HEK293 (cell line): ENCODE measurements around the gene GADD45GIP1.
A peak's percentile ranks its signal among the peaks of the same experiment; 100 is the strongest.

Source experiments
- CTCF ChIA-PET: fragments of 350-600 bp; formaldehyde crosslinking; extraction: SDS; loops from one replicate; lab custom pipeline; 2021; ENCODE audit warnings: antibody characterized with exemption; lab: Yijun Ruan, JAX
- POLR2A ChIA-PET: fragments of 300-600 bp; formaldehyde crosslinking; extraction: SDS; loops from one replicate; lab custom pipeline; 2020; ENCODE audit warnings: antibody characterized with exemption, inconsistent platforms; lab: Yijun Ruan, JAX
- H3K27ac ChIP-seq: fragments of 200-500 bp; sonication (Bioruptor generic); 2 replicates; pipeline ENCODE4 v1.5.1; 2014; ENCODE audit warnings: low read depth, low read length, control low read depth, inconsistent platforms; ENCODE audit errors: extremely low read depth
- H3K36me3 ChIP-seq, 2 experiments: fragments of 200-500 bp in 1 of 2; sonication (Bioruptor generic) in 1 of 2; 1 replicate in 1 of 2; 2 replicates in 1 of 2; pipeline ENCODE4 v1.5.1; 2014 to 2017; ENCODE audit warnings: inconsistent platforms in 2 of 2, low read length in 2 of 2; ENCODE audit not compliant: control insufficient read depth in 2 of 2, insufficient read depth in 1 of 2
- H3K4me1 ChIP-seq: fragments of 200-500 bp; sonication (Bioruptor generic); 2 replicates; pipeline ENCODE4 v1.5.1; 2014; ENCODE audit warnings: mild to moderate bottlenecking, low read length, inconsistent platforms; ENCODE audit not compliant: control insufficient read depth, insufficient read depth
- H3K4me3 ChIP-seq: 2 replicates; pipeline ENCODE4 v1.5.1; 2011; ENCODE audit warnings: low read depth, mild to moderate bottlenecking, control low read depth, low read length, moderate library complexity
- H3K9me3 ChIP-seq: fragments of 200-500 bp; sonication (Bioruptor generic); 2 replicates; pipeline ENCODE4 v1.5.1; 2014; ENCODE audit warnings: low read depth, low read length, inconsistent platforms; ENCODE audit not compliant: control insufficient read depth, insufficient read depth
- ATF2 ChIP-seq: fragments of 450-650 bp; formaldehyde crosslinking; IDR thresholded peaks from 2 replicates; pipeline ENCODE4 v1.5.1; 2016; ENCODE audit warnings: missing biosample characterization, missing genetic modification characterization, low read depth
- GLIS2 ChIP-seq: fragments of 450-650 bp; formaldehyde crosslinking; IDR thresholded peaks from 2 replicates; pipeline ENCODE4 v1.5.1; 2016; ENCODE audit warnings: missing biosample characterization, missing genetic modification characterization
- SCRT1 ChIP-seq: fragments of 450-650 bp; formaldehyde crosslinking; IDR thresholded peaks from 2 replicates; pipeline ENCODE4 v1.5.1; 2016; ENCODE audit warnings: missing biosample characterization, missing genetic modification characterization, borderline replicate concordance
- SCRT2 ChIP-seq: fragments of 450-650 bp; formaldehyde crosslinking; IDR thresholded peaks from 2 replicates; pipeline ENCODE4 v1.5.1; 2016; ENCODE audit warnings: missing biosample characterization, missing genetic modification characterization
- SETDB1 ChIP-seq: IDR thresholded peaks from one replicate; pipeline ENCODE4 v1.6.1; 2017; ENCODE audit warnings: mild to moderate bottlenecking, low read length, moderate library complexity, mixed read lengths; ENCODE audit not compliant: insufficient read length
- SP2 ChIP-seq: fragments of 450-650 bp; formaldehyde crosslinking; IDR thresholded peaks from 2 replicates; pipeline ENCODE4 v1.5.1; 2016; ENCODE audit warnings: missing biosample characterization, missing genetic modification characterization
- YY1 ChIP-seq: fragments of 450-650 bp; formaldehyde crosslinking; IDR thresholded peaks from 2 replicates; pipeline ENCODE4 v1.5.1; 2018; ENCODE audit warnings: missing biosample characterization, missing genetic modification characterization
- ZNF132 ChIP-seq: fragments of 450-650 bp; formaldehyde crosslinking; IDR thresholded peaks from 2 replicates; pipeline ENCODE4 v1.5.1; 2017; ENCODE audit warnings: missing biosample characterization, missing genetic modification characterization, borderline replicate concordance
- ZNF148 ChIP-seq: fragments of 450-650 bp; formaldehyde crosslinking; IDR thresholded peaks from 2 replicates; pipeline ENCODE4 v1.5.0; 2017; ENCODE audit warnings: missing biosample characterization, missing genetic modification characterization, borderline replicate concordance
- ZNF2 ChIP-seq: fragments of 450-650 bp; formaldehyde crosslinking; IDR thresholded peaks from 2 replicates; pipeline ENCODE4 v1.5.1; 2016; ENCODE audit warnings: missing biosample characterization, missing genetic modification characterization
- ZNF24 ChIP-seq: fragments of 450-650 bp; formaldehyde crosslinking; IDR thresholded peaks from 2 replicates; pipeline ENCODE4 v1.5.1; 2016; ENCODE audit warnings: missing biosample characterization, missing genetic modification characterization
- ZNF311 ChIP-seq: fragments of 450-650 bp; formaldehyde crosslinking; IDR thresholded peaks from 2 replicates; pipeline ENCODE4 v1.5.1; 2017; ENCODE audit warnings: missing biosample characterization, missing genetic modification characterization, borderline replicate concordance
- ZNF423 ChIP-seq: fragments of 450-650 bp; formaldehyde crosslinking; IDR thresholded peaks from 2 replicates; pipeline ENCODE4 v1.5.1; 2016; ENCODE audit warnings: missing biosample characterization, missing genetic modification characterization
- ZNF529 ChIP-seq: fragments of 450-650 bp; formaldehyde crosslinking; IDR thresholded peaks from 2 replicates; pipeline ENCODE4 v1.5.1; 2017; ENCODE audit warnings: missing genetic modification characterization, missing biosample characterization; ENCODE audit not compliant: insufficient replicate concordance
- ZNF623 ChIP-seq: fragments of 450-650 bp; formaldehyde crosslinking; IDR thresholded peaks from 2 replicates; pipeline ENCODE4 v1.5.1; 2016; ENCODE audit warnings: missing biosample characterization, missing genetic modification characterization
- ZNF629 ChIP-seq: fragments of 450-650 bp; formaldehyde crosslinking; IDR thresholded peaks from 2 replicates; pipeline ENCODE4 v1.5.1; 2017; ENCODE audit warnings: missing biosample characterization, missing genetic modification characterization
- ZNF677 ChIP-seq: fragments of 450-650 bp; IDR thresholded peaks from 2 replicates; pipeline ENCODE4 v1.5.0; 2018; ENCODE audit warnings: missing biosample characterization, mild to moderate bottlenecking, missing genetic modification characterization, moderate library complexity
- ZNF692 ChIP-seq: fragments of 450-650 bp; formaldehyde crosslinking; IDR thresholded peaks from 2 replicates; pipeline ENCODE4 v1.5.1; 2016; ENCODE audit warnings: missing biosample characterization, missing genetic modification characterization
- ZNF843 ChIP-seq: fragments of 450-650 bp; formaldehyde crosslinking; IDR thresholded peaks from 2 replicates; pipeline ENCODE4 v1.5.1; 2016; ENCODE audit warnings: missing biosample characterization, missing genetic modification characterization

Gene GADD45GIP1

GRCh38 chr19:12932392-12933286, 24.4 kb downstream of the GADD45GIP1 start:
- TF ChIP-seq ZNF2 (tag by site-specific recombination) (0 out of 2 replicates have a peak, but pooled peaks have one; percentile 18), ZNF132 (no peak)
- Histone ChIP-seq H3K4me3 (peak overlapping the region; percentile 99), H3K4me1 (peaks cover 4% of the 10 kb centered on the region), H3K36me3 (peaks cover 31 to 37% of the 10 kb centered on the region in 2 experiments), H3K27ac (peak overlapping the region; percentile 88), H3K9me3 (no peaks in the 10 kb centered on the region)
- ChIA-PET POLR2A (interaction anchor here (0.6 to 2.6 kb wide), 19 partner anchors 9 to 1839 kb away, joined by 3 to 18 read pairs (median 7); partner anchors contain the start of genes DAND5, DNASE2, GCDH and SYCE2), CTCF (interaction anchor here (0.6 to 1.8 kb wide), 8 partner anchors 11 to 166 kb away, joined by 3 to 7 read pairs (median 3); no protein-coding TSS in a partner anchor)

GRCh38 chr19:12930002-12930645, 26.9 kb downstream of the GADD45GIP1 start:
- CTCF ChIA-PET: interaction anchor here (0.6 to 0.9 kb wide), 3 partner anchors 25 to 35 kb away, joined by 3 read pairs; no protein-coding TSS in a partner anchor
- TF ChIP-seq SCRT1: peak; percentile 42; the same call in 1 of the 2 replicates
- TF ChIP-seq ZNF148: no peak
- TF ChIP-seq SCRT2 (tag by site-specific recombination): peak; percentile 88
- 0 out of 2 replicates have a peak, but pooled peaks have one; percentile 36 for TF ChIP-seq GLIS2 (tag by site-specific recombination)
- POLR2A ChIA-PET: interaction anchor here (1.6 kb wide), 1 partner anchor 11 kb away, joined by 8 read pairs; the partner anchor contains the start of gene SYCE2
- H3K4me3 ChIP-seq: no peak overlapping the region
- no peaks in the 10 kb centered on the region for H3K9me3 ChIP-seq
- no peak overlapping the region for H3K27ac ChIP-seq
- H3K36me3 ChIP-seq: peaks cover 43 to 55% of the 10 kb centered on the region in 2 experiments
- no peaks in the 10 kb centered on the region; the same call in 1 of the 2 replicates for H3K4me1 ChIP-seq

GRCh38 chr19:12924621-12925310, 32.3 kb downstream of the GADD45GIP1 start:
- CTCF ChIA-PET: interaction anchor here (0.7 kb wide), 1 partner anchor 68 kb away, joined by 3 read pairs; no protein-coding TSS in a partner anchor
- no peak overlapping the region for H3K4me3 ChIP-seq
- no peaks in the 10 kb centered on the region for H3K9me3 ChIP-seq
- H3K36me3 ChIP-seq: peaks cover 45 to 69% of the 10 kb centered on the region in 2 experiments
- no peaks in the 10 kb centered on the region for H3K4me1 ChIP-seq
- H3K27ac ChIP-seq: no peak overlapping the region
- POLR2A ChIA-PET: no interaction called here
- TF ChIP-seq YY1 (no peak), ZNF311 (tag by site-specific recombination) (no peak), ZNF629 (tag by site-specific recombination) (no peak), ZNF677 (no peak), SETDB1 (no peak), ZNF623 (tag by site-specific recombination) (no peak), SP2 (tag by site-specific recombination) (no peak), ATF2 (no peak), ZNF529 (tag by site-specific recombination) (no peak), ZNF843 (tag by site-specific recombination) (no peak), ZNF423 (tag by site-specific recombination) (no peak), ZNF692 (tag by site-specific recombination) (no peak), ZNF24 (tag by site-specific recombination) (no peak), ZNF148 (no peak)
